LHCN-M2 (cell line): ENCODE data around the gene LNX2. TPM values are rescaled to one million over a fixed set of nuclear protein-coding genes. Genes with fewer than 3 reads are reported as not detected.

ENCODE experiments used
- DNase-seq: peaks from one replicate; pipeline ENCODE4 v3.0.0-alpha.2; 2012; ENCODE audit warnings: low read depth
- total RNA-seq: library from RNA; depleted of rRNA; stranded (reverse); fragments of >200 nt; gene quantifications from 2 replicates; pipeline ENCODE4 v1.2.3, GENCODE V29; 2014

Gene LNX2
- total RNA-seq, 1 experiment from 2014 or later = 7.3 TPM

DNA sequence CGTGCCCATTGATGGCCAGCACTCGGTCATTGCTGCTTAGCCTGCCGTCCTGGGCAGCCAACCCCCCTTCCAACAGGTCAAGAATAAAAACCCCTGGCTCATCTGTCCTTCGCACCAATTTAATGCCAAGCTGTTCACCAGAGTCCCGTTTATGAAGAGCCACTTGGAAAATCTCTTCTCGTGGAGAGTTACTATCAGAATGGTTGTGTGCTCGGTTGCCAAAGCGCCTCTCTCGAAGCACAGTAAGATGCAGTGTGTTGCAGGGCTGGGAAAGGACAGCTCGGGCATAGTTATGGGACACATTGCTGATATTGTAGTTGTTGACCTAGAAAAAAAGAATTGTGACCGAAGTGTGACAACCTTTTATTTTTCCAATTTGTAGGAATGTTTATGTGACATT, 57.9 kb downstream of the LNX2 start:
- no peak for DNase-seq

DNA sequence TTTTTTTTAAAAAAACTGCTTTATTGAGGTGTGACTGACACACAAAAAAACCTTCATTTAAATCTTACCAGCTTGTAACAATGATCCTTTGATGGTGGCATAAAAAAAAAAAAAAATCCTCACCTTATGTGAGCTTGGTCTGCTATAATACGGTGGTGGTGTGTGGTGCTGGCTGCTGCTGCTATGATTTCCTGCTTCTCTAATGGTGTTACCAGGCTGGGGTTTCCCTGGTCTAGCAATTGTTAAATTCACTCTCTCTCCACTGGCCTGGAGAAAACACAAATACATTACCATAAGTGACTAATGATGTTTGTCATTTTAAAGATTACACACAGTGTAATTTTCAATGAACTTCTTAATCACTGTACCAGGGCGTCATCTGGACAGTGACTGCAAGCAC, 60.6 kb downstream of the LNX2 start:
- DNase-seq = no peak

DNA sequence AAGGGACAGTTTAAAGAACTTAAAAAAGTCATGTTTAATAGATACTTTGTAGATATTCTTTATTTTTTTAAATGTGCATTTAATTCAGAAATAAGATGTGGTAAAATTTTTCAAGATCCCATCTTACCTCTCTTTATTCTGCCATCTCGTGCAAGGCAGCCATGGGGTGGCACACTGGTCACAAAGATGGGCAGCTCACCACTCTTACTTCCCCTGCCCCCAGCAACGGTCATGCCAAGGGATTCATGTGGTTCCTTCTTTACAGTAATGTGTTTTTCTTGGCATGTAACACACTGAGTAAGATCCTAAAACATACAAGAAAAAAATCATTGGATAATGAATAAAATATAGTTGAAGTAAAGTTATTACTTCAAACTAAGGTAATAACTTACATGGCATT, 64.2 kb downstream of the LNX2 start:
- DNase-seq = peak; percentile 84

DNA sequence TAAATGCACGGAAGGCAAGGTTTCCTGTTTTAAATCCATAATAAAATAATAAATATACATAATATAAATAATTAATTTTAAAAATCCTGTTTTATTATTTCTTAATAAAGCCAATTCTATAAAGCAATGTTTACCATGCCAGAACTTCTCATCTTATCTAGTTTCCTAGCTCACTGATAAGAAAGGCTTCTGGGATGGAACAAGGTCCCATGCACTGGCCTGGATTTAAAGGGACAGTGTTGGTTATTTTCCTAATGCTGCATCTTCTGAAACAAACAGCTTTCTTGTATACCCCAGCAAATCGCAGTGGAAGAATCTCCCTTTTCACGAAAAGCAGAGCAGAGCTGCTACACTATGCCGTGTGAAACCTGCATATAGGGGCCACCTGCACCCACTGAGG, 68.8 kb downstream of the LNX2 start:
- DNase-seq = no peak

DNA sequence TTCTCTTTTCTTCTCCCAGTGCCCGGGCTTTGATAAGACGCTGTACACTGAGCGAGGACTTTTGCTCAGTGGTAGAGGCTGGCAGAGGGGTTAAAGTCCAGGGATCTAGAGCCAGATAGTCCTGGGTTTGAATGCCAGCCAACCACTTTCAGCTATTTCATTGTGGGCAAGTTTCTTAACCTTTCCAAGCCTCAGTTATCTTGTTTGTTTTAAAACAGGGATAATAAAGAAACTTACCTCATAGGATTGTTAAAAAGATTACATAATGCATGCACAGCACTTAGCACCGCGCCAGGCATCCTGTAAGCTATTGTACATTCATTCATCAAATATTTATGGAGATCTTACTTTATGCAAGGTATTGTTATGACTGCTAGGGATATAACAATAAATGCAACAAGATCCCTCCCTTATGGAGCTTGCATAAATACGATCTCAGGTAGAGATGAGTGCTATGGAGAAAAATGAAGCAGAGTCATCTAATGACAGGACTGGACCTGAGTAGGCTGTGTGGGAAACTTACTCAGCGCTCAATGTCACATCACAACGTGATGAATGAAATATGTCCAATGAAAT, 70.8 kb downstream of the LNX2 start:
- DNase-seq = no peak

DNA sequence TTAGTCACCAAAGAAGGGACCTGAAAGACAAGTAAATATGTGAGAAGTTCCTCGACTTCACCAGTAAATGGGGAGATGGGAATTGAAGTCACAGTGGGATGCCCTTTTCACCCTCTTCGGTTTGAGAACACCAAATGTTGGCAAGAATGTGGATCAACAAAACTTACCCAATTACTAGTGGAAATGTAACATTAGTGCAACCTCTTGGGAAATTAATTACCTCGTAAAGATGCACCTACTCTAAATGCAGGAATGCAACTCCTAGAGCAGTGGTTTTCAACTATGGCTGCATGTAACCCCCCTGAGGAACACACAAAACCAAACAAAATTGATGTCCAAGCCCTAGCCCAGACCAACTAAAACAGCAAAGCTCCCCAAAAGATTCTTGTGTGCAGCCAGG, 78.1 kb downstream of the LNX2 start:
- DNase-seq = no peak

DNA sequence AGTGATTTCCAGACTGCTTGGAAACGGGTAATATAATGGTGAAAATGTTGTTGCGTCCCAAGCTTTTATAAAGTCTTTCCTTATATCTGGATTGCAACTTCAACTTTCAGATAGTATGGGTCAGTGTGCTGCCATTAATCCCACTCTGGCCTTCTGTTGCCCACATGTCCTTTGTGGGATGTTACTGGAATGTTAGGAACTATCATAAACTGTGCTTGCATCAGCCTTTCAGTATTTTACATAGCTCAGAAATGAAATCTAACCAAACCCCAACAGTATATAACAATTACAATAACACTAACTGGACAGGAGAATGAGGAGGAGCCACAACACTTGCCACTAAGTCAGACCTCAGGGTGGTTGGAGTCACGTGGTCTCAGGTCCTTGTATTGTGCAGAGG, 78.9 kb downstream of the LNX2 start:
- DNase-seq = no peak

DNA sequence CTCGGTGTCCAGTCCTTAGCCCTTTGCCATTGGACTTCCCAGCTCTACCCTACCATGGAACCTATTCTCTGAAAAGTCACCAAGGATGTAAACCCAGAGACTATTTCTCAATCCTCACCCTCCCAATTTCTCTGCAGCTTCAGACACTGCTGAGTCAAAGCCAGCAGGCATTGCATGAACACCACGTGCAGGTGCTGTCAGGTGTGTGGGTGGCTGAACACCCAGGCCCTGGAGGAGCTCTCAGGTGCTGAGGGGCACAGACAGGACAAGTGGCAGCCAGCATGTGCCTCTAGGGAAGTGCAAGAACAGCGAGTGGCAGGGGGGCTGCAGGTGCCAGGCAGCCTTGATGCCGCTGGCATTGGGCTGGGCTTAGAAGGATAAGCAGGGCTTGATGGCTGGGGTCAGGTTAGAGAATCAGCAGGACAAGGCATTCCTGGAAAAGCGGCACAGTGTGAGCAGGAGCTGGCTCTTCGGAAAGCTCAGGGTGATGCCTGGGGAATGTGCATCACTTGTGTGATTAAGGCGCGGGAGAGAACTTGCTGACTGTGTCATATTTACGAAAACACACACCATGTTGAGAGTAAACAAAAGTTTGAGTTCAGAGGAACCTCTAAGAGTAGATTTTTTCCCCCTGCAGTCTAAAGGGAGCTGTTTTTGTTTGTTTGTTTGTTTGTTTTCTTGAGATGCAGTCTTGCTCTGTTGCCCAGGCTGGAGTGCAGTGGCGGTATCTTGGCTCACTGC, 83.8 kb downstream of the LNX2 start:
- DNase-seq = no peak

DNA sequence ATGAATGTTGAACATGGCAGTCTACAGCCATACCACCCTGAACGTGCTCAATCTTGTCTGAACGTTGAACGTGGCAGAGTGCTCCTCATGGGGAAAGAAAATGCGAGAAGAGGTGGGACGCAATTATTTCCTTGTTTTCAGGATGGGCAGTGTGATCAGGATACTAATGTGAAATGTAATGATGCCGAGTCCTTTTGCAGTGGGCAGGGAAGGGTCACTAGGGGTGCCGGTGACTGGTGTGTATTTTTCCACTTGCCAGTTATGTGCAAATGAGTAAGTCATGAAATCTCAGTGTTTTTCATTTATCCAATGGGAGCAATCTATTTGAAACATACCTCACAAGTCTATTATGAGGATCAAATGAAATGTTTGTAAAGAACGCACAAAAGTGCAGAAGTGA, 84.8 kb downstream of the LNX2 start:
- DNase-seq = no peak

DNA sequence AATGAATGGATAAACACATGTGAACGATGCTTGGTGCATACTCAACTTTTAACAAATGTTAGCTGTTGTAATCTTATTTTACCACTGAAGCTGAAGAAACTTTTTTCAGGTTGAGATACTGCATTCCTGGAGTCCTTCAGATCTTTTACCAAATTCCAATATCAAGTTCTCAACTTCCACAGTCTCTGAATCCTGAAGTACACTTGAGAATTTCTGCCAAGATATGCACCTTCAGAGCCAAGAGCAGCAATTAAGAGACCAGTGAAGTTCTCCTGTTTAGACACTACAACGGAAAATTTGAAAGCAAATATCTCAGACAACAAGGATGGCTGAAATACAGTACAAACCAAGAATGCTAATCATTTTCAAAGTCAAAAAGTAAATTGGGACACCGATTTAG, 85.3 kb downstream of the LNX2 start:
- DNase-seq = no peak

DNA sequence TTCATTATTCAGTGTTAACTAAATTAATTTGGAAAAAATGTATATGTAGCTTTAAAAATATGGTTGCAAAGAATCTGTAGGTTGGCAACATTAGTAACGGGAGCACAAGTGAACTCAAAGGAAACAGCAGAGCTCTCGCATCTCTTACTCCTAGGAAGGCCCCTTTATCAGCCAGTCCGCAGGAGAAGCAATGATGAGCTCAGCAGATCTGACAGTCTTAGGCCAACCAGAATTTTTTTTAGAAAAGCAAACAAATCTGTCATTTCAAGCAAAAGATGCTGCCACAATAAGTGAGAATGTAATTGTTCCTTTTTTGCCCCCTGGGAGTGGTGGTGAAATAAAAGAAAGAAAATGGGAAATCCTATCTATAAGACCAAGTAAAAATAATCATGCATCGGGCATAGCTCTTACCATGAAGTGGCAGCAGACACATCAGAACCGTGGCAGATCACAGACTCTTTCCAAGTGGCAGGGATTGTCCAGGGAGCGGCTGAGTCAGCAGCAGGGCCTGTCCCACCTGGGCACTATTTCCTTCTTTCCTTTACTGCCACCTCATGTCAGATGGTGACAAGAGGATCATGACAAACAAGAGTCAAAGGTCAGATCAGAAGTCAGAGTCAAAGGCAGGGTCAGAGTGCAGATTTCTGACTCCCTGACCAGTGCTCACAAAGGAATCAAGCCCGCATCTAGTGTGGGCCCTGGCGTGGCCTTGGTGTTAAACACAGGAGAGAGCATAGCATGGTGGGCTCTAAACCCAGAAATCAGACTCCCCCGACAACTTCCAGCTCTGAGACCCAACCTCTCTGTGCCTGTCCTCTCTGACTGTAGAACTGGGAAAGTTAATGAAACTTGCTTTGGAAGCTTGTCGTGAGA, 86.0 kb downstream of the LNX2 start:
- DNase-seq = no peak

DNA sequence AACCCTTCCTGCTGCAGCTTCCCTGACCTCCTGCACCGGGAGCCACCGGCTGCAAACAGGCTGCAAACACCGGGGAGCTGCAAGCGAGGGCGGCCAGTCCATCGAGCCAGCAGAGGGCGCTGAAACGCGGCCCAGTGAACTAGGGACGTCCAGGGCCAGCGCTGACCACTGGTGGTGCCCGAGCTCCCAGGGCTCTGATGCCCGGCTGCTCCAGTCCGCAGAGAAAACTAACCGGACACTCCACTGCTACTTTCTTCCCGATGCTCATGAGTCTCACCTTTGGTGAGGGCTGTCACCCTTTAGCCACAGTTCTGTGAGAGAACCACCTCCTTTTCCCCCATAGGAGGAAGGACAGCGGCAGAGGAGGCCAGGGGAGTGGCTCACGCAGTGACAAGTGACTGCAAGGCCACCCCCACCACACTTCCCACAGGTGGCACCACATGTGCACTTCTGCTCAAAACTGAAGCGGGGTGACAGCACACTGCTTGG, 87.1 kb downstream of the LNX2 start:
- DNase-seq = peak; percentile 72

DNA sequence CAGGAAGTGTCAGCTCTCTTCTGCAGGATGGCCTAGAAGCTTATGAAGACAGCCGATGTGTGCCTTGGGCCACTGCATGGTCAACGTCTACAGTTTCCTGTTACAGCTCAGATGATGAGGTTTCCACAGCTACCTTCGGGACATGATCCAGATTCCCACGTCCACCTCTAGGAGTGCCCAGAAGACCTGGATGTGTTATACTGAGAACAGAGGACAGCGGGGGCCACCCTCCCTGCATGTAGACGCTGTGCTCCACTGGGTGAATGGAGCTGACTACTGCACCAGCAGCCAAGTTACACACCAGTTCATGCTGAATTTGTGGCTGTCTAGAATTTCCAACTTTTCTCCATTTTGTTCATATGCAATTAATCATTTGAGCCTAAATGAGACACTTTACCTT, 91.4 kb downstream of the LNX2 start:
- DNase-seq = no peak

DNA sequence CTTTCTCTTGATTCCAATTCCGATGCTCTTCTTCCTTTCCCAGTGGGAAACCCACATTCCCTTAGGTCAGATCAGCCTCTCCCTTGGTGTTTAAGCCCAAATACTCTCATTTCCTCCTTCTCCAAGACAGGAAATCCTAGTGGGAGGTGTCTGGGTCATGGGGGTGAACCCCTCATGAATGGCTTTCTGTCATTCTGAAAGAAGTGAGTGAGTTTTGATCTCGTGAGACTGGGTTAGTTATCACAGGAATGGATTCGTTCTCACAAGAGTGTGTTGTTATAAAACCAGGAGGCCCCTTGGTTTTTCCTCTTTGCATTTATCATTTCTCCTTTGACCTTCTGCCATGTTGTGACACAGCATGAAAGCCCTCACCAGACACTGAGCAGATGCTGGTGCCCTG, 93.8 kb downstream of the LNX2 start:
- DNase-seq = no peak

DNA sequence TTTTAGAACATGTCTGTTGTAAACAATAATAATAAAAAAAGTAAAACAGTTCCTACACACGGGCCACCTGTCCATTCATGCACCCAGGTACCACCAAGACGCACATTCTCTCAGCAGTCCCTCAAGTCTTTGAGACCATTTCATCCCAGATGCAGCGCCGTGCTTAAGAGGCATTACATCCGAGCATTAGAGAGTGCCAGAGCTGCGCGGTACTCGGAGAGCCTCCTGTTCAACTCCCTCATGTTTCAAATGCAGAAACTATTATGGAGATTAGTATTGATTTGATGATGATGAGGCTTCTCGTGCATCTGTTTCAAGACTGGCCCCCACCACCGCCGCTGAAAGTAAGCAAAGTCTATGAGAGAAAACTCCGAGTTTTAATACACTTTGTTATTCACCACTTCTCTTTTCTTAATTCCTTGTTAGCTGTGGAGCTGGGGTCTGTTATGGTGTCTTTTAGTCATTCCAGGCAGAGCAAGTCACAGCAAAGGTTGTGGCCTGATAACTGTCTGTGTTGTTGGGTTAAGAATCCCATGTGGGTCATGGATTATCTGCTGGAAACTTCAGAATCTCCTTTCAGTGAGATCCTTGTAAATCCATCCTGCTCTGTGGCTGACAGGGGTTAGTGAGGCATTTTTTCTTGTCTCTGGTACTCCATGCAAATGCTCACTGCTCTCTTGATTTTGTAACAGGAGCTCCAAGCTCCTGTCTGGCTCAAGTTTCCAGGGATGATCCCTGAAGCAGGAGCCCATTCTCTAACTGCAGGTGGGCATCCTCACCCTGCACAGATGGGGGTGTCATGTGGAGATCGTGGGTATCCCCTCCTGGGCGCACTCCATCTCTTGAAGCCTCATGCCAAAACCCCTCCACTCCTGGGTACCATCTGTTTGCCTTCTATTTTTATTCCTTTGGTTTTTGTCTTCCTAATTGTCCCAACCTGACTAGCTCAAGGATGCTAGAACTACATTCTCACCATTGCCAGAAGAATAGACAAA, 95.1 kb downstream of the LNX2 start:
- no peak for DNase-seq

DNA sequence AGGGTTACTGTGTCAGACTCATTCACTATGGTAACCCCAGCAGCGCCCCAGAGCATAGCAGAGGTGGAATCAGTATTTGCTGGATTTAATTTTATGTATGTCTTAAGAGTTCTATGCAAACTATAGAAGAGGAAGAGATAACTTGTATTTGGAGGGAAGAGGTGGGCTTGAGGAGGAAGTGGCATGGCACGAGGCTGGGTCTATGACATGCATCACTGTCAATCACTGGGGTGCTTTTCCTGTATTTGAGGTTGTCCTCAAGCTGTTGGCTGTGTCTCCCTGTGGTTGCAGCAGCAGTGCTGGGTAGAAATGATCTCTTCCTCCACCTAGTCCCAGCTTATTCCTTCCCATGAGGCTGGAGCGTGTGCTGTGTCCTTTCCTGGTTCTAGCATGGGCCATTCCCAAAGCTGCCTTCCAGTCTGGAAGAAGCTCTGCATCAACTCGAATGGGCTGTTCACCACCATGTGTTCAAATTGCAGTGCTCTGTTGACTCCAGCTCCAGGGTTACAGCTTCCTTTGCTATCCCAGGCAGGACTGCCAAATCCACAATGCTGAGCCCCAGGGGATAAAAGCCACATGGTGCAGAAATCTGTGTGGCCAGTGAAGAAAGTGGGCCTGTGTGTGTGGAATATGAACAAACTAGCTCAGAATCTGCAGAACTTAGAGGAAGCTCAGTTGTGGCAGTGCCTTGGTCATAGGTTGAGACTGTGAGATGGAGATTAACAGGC, 96.8 kb downstream of the LNX2 start:
- no peak for DNase-seq

DNA sequence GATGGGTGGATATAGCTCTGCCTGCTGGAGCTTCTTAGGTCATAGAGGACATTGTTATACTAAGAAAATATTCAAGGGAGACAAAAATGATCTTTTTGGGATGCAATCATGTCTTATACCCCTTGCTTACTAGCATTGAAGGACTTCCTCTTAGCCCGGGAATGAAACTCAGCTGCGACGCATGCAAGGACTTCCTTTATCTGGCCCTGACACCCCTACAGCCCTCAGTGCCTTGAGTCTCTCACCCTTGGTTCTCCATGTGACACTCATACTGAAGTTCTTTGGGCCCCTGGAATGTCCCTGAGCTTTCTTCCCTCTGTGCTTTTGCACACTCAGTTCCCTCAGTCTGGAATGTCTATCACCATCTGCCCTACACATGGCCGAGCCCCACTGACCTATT, 97.5 kb downstream of the LNX2 start:
- DNase-seq = no peak

DNA sequence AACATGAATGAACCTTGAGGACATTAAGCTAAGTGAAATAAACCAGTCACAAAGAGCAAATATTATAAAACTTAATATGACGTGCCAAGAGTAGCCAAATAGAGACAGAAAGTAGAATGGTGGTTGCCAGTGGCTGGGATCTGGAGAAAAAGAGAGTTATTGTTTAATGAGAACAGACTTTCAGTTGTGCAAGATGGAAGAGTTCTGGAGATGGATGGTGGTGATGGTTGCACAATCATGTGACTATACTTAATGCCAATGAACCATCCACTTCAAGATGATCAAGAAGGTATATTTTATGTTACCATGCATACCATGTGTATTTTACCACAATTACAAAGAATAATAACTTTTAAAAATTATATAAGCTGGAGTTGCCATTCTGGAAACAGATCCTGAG, 104.2 kb downstream of the LNX2 start:
- DNase-seq = no peak

DNA sequence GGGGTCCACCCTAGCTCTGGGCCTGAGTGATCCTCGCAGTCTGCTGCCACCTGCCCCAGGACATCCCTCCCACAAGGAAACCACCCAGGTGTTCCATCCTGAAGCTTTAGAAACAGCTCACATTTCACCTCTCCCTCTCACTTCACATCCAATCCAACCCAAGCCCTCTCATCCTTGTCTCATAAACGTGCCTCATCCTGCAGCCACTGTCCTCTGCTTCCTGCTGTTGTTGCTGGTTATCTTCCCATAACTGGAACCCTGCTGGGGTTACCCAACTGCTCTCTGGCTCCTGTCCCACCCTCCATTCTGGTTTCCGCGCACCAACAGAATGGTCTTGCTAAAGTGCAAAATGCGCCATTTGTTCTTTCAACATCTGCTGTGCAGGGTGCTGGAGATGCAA, 110.2 kb downstream of the LNX2 start:
- no peak for DNase-seq

DNA sequence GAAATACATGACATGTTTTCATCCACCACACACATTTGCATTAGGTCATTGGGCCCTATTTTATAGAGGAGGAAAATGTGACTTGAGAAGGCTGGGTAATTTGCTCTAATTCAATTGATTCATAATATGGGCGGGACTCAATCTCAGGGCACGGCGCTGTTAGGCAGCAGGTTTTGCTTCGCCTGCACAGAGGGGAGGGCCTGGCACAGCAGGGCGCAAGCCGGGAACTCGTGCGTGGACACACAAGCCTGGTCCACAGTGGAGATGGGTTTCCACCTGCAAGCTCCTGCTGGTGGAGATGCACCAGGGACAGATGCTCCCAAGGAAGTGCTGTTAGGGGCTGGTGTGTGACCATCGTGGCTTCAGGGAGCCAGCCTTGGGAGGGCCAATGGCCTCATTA, 111.5 kb downstream of the LNX2 start:
- DNase-seq = no peak

DNA sequence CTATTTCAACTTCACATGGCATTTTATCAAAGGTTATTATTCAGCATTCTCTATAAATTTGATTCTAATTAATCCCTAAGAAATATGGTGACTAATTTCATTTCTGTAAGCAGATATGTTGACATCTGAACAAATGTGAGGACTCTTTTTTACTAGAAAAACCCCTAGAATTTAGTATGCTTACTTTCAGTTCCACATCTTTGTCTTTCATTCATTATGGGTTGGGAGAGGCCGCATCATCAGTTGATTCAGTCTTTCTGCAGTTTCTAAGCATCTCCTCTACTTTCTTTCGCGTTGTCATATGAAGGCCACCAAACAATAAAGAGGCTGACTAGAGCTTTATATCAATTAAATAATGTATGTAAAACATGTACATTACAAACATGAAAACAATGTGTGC, 114.5 kb downstream of the LNX2 start:
- DNase-seq = no peak
